GM12878 (cell line): ENCODE data around the gene SRL. TPM values are rescaled to one million over a fixed set of nuclear protein-coding genes. Genes with fewer than 3 reads are reported as not detected.
A peak's percentile ranks its signal among the peaks of the same experiment; 100 is the strongest.

Source experiments
- ATAC-seq: fragments of 200-7000 bp; cut with Tn5 transposase; 3 replicates; pipeline ENCODE4 v1.9.1; 2020; ENCODE audit warnings: mild to moderate bottlenecking, moderate library complexity
- BruUV-seq: library from RNA; stranded (reverse); fragments of 400-500 nt; replicated peaks from 2 replicates; lab custom pipeline; 2021; lab: Mats Ljungman, UMichigan
- CTCF ChIA-PET: fragments of 300-600 bp; sonication (Branson Sonifier 250); formaldehyde crosslinking; extraction: SDS; loops from one replicate; lab custom pipeline; 2021; ENCODE audit warnings: inconsistent platforms; lab: Yijun Ruan, JAX
- POLR2A ChIA-PET: fragments of 350-600 bp; formaldehyde crosslinking; extraction: SDS; loops from one replicate; lab custom pipeline; 2021; ENCODE audit warnings: inconsistent platforms; lab: Charles Lee
- RAD21 ChIA-PET: fragments of 300-600 bp; sonication (Branson Sonifier 250); formaldehyde crosslinking; loops from one replicate; lab custom pipeline; 2023; ENCODE audit warnings: antibody characterized with exemption; ENCODE audit not compliant: unreplicated experiment; lab: Charles Lee
- SMC1A ChIA-PET: fragments of 300-600 bp; sonication (Branson Sonifier 250); formaldehyde crosslinking; loops from one replicate; lab custom pipeline; 2023; ENCODE audit not compliant: unreplicated experiment, uncharacterized antibody; lab: Charles Lee
- DNase-seq: peaks from one replicate; pipeline ENCODE4 v3.0.0-alpha.2; 2011; ENCODE audit warnings: low read depth, low spot score
- FAIRE-seq: peaks from 3 replicates; lab custom pipeline; 2011; peaks lifted over from hg19 to GRCh38; lab: Jason Lieb, UNC
- H2AFZ ChIP-seq: 2 replicates; pipeline ENCODE4 v1.6.0; 2011; ENCODE audit warnings: low read depth, low read length, control low read depth; ENCODE audit not compliant: control insufficient read depth
- H3K27ac ChIP-seq: 2 replicates; pipeline ENCODE4 v1.5.1; 2011; ENCODE audit warnings: control low read depth; ENCODE audit not compliant: control insufficient read depth, insufficient read depth
- H3K27me3 ChIP-seq, 2 experiments: replicated peaks in 1 of 2; 2 replicates each; pipeline versions ENCODE4 v1.6.0 to v1.6.1; 2011; ENCODE audit warnings: low read length in 1 of 2; ENCODE audit not compliant: control insufficient read depth in 2 of 2, insufficient read depth in 2 of 2
- H3K36me3 ChIP-seq, 2 experiments: 2 replicates each; pipeline ENCODE4 v1.5.1; 2011; ENCODE audit warnings: low read length in 1 of 2; ENCODE audit not compliant: control insufficient read depth in 2 of 2, insufficient read depth in 2 of 2
- H3K4me1 ChIP-seq: 2 replicates; pipeline ENCODE4 v1.6.1; 2011; ENCODE audit warnings: mild to moderate bottlenecking, low read length, moderate library complexity, mixed read lengths; ENCODE audit not compliant: control insufficient read depth, insufficient read depth
- H3K4me2 ChIP-seq: 2 replicates; pipeline ENCODE4 v1.6.0; 2011; ENCODE audit warnings: control low read depth; ENCODE audit not compliant: control insufficient read depth, insufficient read depth
- H3K4me3 ChIP-seq: fragments of 200-600 bp; sonication (generic); 2 replicates; pipeline ENCODE4 v1.5.1; 2016
- H3K79me2 ChIP-seq: 2 replicates; pipeline ENCODE4 v1.6.0; 2011; ENCODE audit warnings: low read length; ENCODE audit not compliant: control insufficient read depth, insufficient read depth
- H3K9ac ChIP-seq: 2 replicates; pipeline ENCODE4 v1.8.0; 2011; ENCODE audit warnings: low read length, control low read depth, mixed read lengths; ENCODE audit not compliant: control insufficient read depth, insufficient read depth
- H3K9me3 ChIP-seq: replicated peaks from 3 replicates; pipeline ENCODE4 v1.5.1; 2011; ENCODE audit warnings: mild to moderate bottlenecking, low read length; ENCODE audit not compliant: control insufficient read depth, insufficient read depth
- H4K20me1 ChIP-seq: 2 replicates; pipeline ENCODE4 v1.6.0; 2011; ENCODE audit not compliant: control insufficient read depth, insufficient read depth
- BCL11A ChIP-seq: IDR thresholded peaks from 2 replicates; pipeline ENCODE4 v1.6.1; 2011; ENCODE audit warnings: low read depth, low read length
- CBFB ChIP-seq: IDR thresholded peaks from 2 replicates; pipeline ENCODE4 v1.6.1; 2016; ENCODE audit warnings: antibody characterized with exemption, low read depth
- CHD2 ChIP-seq: IDR thresholded peaks from 2 replicates; pipeline ENCODE4 v1.6.1; 2011; ENCODE audit warnings: low read depth, low read length, improper control_type of control experiment, borderline replicate concordance
- ETV6 ChIP-seq, 2 experiments: fragments of 450-650 bp in 1 of 2; IDR thresholded peaks in 1 of 2; conservative IDR thresholded peaks in 1 of 2; 2 replicates each; pipeline ENCODE4 v1.6.1; 2014; ENCODE audit warnings: antibody characterized with exemption in 1 of 2, borderline replicate concordance in 1 of 2, low read depth in 1 of 2, mild to moderate bottlenecking in 1 of 2, moderate library complexity in 1 of 2
- IRF4 ChIP-seq: IDR thresholded peaks from 2 replicates; pipeline ENCODE4 v1.6.1; 2011; ENCODE audit warnings: low read depth, low read length
- MEF2B ChIP-seq: fragments of 450-650 bp; IDR thresholded peaks from 2 replicates; pipeline ENCODE4 v1.6.1; 2018; ENCODE audit warnings: mild to moderate bottlenecking, moderate library complexity; ENCODE audit not compliant: partially characterized antibody, poor library complexity, severe bottlenecking
- MTA2 ChIP-seq: fragments of 450-650 bp; IDR thresholded peaks from 2 replicates; pipeline ENCODE4 v1.6.1; 2016; ENCODE audit warnings: low read depth, mild to moderate bottlenecking, moderate library complexity
- NFIC ChIP-seq: IDR thresholded peaks from 2 replicates; pipeline ENCODE4 v1.6.1; 2012; ENCODE audit warnings: low read depth, mild to moderate bottlenecking, inconsistent platforms, low read length, moderate library complexity
- STAT3 ChIP-seq: IDR thresholded peaks from 2 replicates; pipeline ENCODE4 v1.6.1; 2011; ENCODE audit warnings: low read depth, low read length, improper control_type of control experiment
- ZNF592 ChIP-seq: fragments of 450-650 bp; IDR thresholded peaks from 2 replicates; pipeline ENCODE4 v1.6.1; 2017; ENCODE audit warnings: mild to moderate bottlenecking, moderate library complexity
- WGBS: methylation state at CpG from one replicate; pipeline ENCODE4 v1.1.6; 2016; ENCODE audit warnings: low lambda C conversion rate; ENCODE audit not compliant: insufficient replicate concordance, insufficient coverage; ENCODE audit errors: missing lambda C conversion rate; 5-methylcytosine and 5-hydroxymethylcytosine counted together
- in situ Hi-C: fragments of 300-500 bp; cut with MboI; formaldehyde crosslinking; loops from 9 replicates; pipeline ENCODE4 v1.14.3; 2018; ENCODE audit warnings: mixed read lengths
- intact Hi-C: fragments of 100-400 bp; cut with micrococcal nuclease; formaldehyde crosslinking; loops from one replicate; pipeline ENCODE4 v1.14.2; 2022; ENCODE audit not compliant: unreplicated experiment
- polyA plus RNA-seq, 11 experiments: library from polyadenylated mRNA; depleted of rRNA in 4 of 11; unstranded in 6 of 11; stranded (reverse) in 5 of 11; fragments of >200 nt; fragmentation: Nextera tagmentation in 4 of 11; fragmentation: Illumina TruSeq in 1 of 11; extraction: Ambion mirVana in 4 of 11; extraction: Trizol in 1 of 11; gene quantifications; 1 replicate in 1 of 11; 2 replicates in 10 of 11; pipeline versions ENCODE4 v1.2.1 to v1.2.3, GENCODE V29; 2011 to 2016; ENCODE audit warnings: inconsistent platforms in 2 of 11, missing spikeins in 2 of 11, low read depth in 1 of 11
- total RNA-seq, 4 experiments: library from RNA; depleted of rRNA in 3 of 4; stranded (reverse); fragments of >200 nt in 3 of 4; fragmentation: Illumina TruSeq in 1 of 4; extraction: Trizol in 1 of 4; gene quantifications; 2 replicates each; pipeline versions ENCODE4 v1.2.1 to v1.2.3, GENCODE V29; 2013 to 2021

Gene SRL
- total and polyA plus RNA-seq, 10 of the 15 experiments (the other 5 are each of a cell fraction or from before 2014, with no cell fraction given) = not detected

- peak; percentile 92 for TF ChIP-seq CBFB
- no peak for TF ChIP-seq ZNF592
- TF ChIP-seq MTA2 = 0 out of 2 replicates have a peak, but pooled peaks have one; percentile 50
- peak; percentile 74 for TF ChIP-seq IRF4
- peak; percentile 60 for TF ChIP-seq NFIC
- peak in 1 of 2 experiments; percentile 98; a peak in 3 of 4 replicates for TF ChIP-seq ETV6 (conservative IDR thresholded peaks at IDR 0.05 in 1 of 2, IDR thresholded peaks at IDR 0.05 in 1 of 2; ENCODE audit: borderline replicate concordance in 1 of 2, low read depth in 1 of 2)
Observed at GRCh38 chr16:4182581-4183236, 59.2 kb downstream of the SRL start (continued).

GRCh38 chr16:4180511-4180910 is 61.4 kb downstream of the SRL start:
- no peak overlapping the region for H3K4me3 ChIP-seq
- ChIA-PET RAD21 (no interaction called here), SMC1A (no interaction called here), POLR2A (no interaction called here), CTCF (interaction anchor here (0.7 kb wide), 1 partner anchor 11 kb away, joined by 3 read pairs; no protein-coding TSS in a partner anchor)
- DNase-seq (no peak), ATAC-seq (no peak), FAIRE-seq (no peak)
- H3K27ac ChIP-seq = no peak overlapping the region
- WGBS = 49% methylated on average over 5 of the region's 5 CpGs
- no peak overlapping the region for H2AFZ ChIP-seq
- no peaks in the 10 kb centered on the region for H3K36me3 ChIP-seq
- H3K27me3 ChIP-seq = peaks cover 0 to 2% of the 10 kb centered on the region in 2 experiments; a peak in 1 of 4 replicates
- TF ChIP-seq MEF2B = no peak
- no peak for TF ChIP-seq BCL11A
- no peak for TF ChIP-seq STAT3
- no peak for TF ChIP-seq CHD2
- no peaks in the 10 kb centered on the region for H4K20me1 ChIP-seq
- H3K4me1 ChIP-seq = peaks cover 3% of the 10 kb centered on the region; the same call in 1 of the 2 replicates
- in situ Hi-C loops = no loop called here
- no peaks in the 10 kb centered on the region; the same call in 2 of the 3 replicates for H3K9me3 ChIP-seq
- H3K79me2 ChIP-seq = no peaks in the 10 kb centered on the region
- H3K4me2 ChIP-seq = no peak overlapping the region
- H3K9ac ChIP-seq = no peak overlapping the region
- no TSS peak for BruUV-seq
- intact Hi-C loops = loop anchor here (5.0 kb wide), 1 partner anchor 72 kb away; no protein-coding TSS in a partner anchor
